ENCODE data around the gene HLX. TPM values are rescaled to one million over a fixed set of nuclear protein-coding genes. Genes with fewer than 3 reads are reported as not detected.

The HLX gene
- total RNA-seq, 4 donors from 2014 or later: 4.2 to 18.4 (median 9.3) TPM

GRCh38 chr1:220889848-220890287, 10.6 kb downstream of the HLX start:
- intact Hi-C loops (cut with DNase I; ENCODE audit: low total_unique reads): loop anchor here (10.0 kb wide), 2 partner anchors 145 to 345 kb away; no protein-coding TSS in a partner anchor
- H3K4me3 ChIP-seq: no peak overlapping the region
- peaks cover 0 to 22% (median 7%) of the 10 kb centered on the region in 4 donors for H3K4me1 ChIP-seq
- no peak overlapping the region for H3K27ac ChIP-seq
- H3K27me3 ChIP-seq: peaks cover 99% of the 10 kb centered on the region
- 70 to 78% methylated on average over 2 to 15 of the region's 15 CpGs for WGBS, 2 donors (ENCODE audit: low coverage in 1 of 2)
- H3K9me3 ChIP-seq: no peaks in the 10 kb centered on the region
- in situ Hi-C loops (cut with MboI; ENCODE audit: low pct_ligation_motif_present in 1 of 4, low pct_unique_long_range_greater_than_20kb in 1 of 4, low sequenced_read_pairs in 3 of 4): loop anchor here in 1 of 4 donors (25.0 kb wide), 2 partner anchors 547 to 847 kb away; partner anchors contain the start of gene DUSP10
- TF ChIP-seq POLR2A (IDR thresholded peaks at IDR 0.05): no peak
- TF ChIP-seq CTCF (IDR thresholded peaks at IDR 0.05): no peak
- no peak for TF ChIP-seq EP300 (IDR thresholded peaks at IDR 0.05; ENCODE audit: low read depth)
- TF ChIP-seq POLR2AphosphoS5 (IDR thresholded peaks at IDR 0.05): no peak
- DNase-seq: no peak
- no peaks in the 10 kb centered on the region for H3K36me3 ChIP-seq

DNA sequence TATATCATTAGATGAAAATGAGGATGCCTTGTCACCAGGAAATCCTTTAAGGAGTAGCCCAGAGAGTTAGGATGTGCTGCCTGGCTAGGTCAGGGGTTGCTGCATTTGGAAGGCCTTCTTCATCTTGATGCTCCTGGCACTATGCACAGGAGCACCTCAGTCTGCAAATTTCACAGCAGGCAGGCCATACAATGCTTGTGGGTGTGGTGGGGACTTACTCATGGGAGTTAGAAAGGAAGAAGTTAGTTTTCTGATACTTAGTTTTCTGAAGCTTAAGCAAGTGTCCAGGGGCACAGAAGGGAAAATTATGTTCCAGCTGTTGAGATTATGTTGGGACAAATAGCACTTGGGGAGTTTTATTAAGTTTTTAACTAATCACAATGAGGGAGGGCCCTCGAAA, 11.4 kb downstream of the HLX start:
- peaks cover 99% of the 10 kb centered on the region for H3K27me3 ChIP-seq
- 76 to 80% methylated on average over 1 of the region's 1 CpG for WGBS, 2 donors (ENCODE audit: low coverage in 1 of 2)
- no peaks in the 10 kb centered on the region for H3K36me3 ChIP-seq
- intact Hi-C loops (cut with DNase I; ENCODE audit: low total_unique reads) (no loop called here), in situ Hi-C loops (cut with MboI; ENCODE audit: low pct_ligation_motif_present in 1 of 4, low pct_unique_long_range_greater_than_20kb in 1 of 4, low sequenced_read_pairs in 3 of 4) (loop anchor here in 1 of 4 donors (25.0 kb wide), 2 partner anchors 547 to 847 kb away; partner anchors contain the start of gene DUSP10)
- peaks cover 0 to 16% (median 4%) of the 10 kb centered on the region in 4 donors for H3K4me1 ChIP-seq
- no peak overlapping the region for H3K4me3 ChIP-seq
- no peaks in the 10 kb centered on the region for H3K9me3 ChIP-seq
- no peak overlapping the region for H3K27ac ChIP-seq
- TF ChIP-seq POLR2A (IDR thresholded peaks at IDR 0.05) (no peak), POLR2AphosphoS5 (IDR thresholded peaks at IDR 0.05) (no peak), CTCF (IDR thresholded peaks at IDR 0.05) (no peak), EP300 (IDR thresholded peaks at IDR 0.05; ENCODE audit: low read depth) (no peak)
- no peak for DNase-seq

DNA sequence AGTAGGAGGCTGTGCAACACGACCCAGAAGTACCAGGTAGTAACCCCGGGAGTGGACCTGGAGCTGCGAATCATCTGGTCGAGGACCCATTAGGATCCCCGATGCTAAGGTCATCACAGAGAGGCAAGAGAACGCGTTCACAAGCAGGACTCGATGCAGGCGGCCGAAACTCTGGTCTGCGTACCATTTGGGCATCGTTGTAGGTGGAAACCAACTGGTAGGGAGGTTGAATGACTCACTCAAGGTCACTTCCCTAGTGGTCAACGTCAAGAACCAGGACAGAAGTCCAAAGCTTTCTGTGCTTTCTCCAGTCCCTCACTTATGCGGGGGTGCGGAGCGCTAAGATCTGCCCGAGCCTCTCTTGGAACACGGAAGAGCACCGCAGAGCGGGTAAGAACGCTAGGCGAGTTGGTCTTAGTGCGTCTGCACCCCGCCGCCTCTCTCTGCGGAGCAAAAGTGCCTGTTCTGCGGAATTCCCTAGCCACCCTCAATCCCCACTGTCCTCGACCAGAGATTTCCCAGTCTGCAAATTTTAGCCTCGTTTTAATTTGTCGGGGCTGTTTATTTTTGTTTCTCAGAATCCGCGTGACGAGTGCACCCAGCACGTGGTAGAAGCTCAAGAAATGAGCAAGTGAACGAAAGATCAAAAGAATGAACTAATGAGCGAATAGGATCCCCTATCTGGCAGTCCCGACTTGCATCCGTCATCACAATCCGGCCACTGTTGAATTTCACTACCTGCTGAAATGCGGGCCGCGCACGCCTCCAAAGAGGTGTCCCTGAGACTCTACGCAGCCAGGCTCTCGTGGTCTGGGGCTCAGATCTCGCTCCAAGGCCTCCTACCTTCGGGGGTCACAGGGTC, 12.2 kb downstream of the HLX start:
- intact Hi-C loops (cut with DNase I; ENCODE audit: low total_unique reads): loop anchor here (1.0 kb wide), 1 partner anchor 33 kb away; no protein-coding TSS in a partner anchor
- Histone ChIP-seq H3K9me3 (no peaks in the 10 kb centered on the region), H3K27me3 (peaks cover 99% of the 10 kb centered on the region), H3K4me3 (no peak overlapping the region), H3K27ac (no peak overlapping the region), H3K36me3 (no peaks in the 10 kb centered on the region), H3K4me1 (peaks cover 0 to 11% (median 4%) of the 10 kb centered on the region in 4 donors)
- in situ Hi-C loops (cut with MboI; ENCODE audit: low pct_ligation_motif_present in 1 of 4, low pct_unique_long_range_greater_than_20kb in 1 of 4, low sequenced_read_pairs in 3 of 4): loop anchor here in 1 of 4 donors (25.0 kb wide), 2 partner anchors 546 to 846 kb away; partner anchors contain the start of gene DUSP10
- DNase-seq: no peak
- no peak for TF ChIP-seq POLR2A (IDR thresholded peaks at IDR 0.05)
- TF ChIP-seq CTCF (IDR thresholded peaks at IDR 0.05): no peak
- no peak for TF ChIP-seq EP300 (IDR thresholded peaks at IDR 0.05; ENCODE audit: low read depth)
- TF ChIP-seq POLR2AphosphoS5 (IDR thresholded peaks at IDR 0.05): no peak
- 42 to 52% methylated on average over 23 to 47 of the region's 47 CpGs for WGBS, 2 donors (ENCODE audit: low coverage in 1 of 2)

GRCh38 chr1:220892086-220892376, 12.8 kb downstream of the HLX start:
- Histone ChIP-seq H3K27me3 (peaks cover 98% of the 10 kb centered on the region), H3K4me3 (no peak overlapping the region), H3K27ac (no peak overlapping the region), H3K9me3 (no peaks in the 10 kb centered on the region), H3K36me3 (no peaks in the 10 kb centered on the region), H3K4me1 (peaks cover 0 to 11% (median 4%) of the 10 kb centered on the region in 4 donors)
- no peak for DNase-seq
- TF ChIP-seq POLR2A (IDR thresholded peaks at IDR 0.05) (no peak), CTCF (IDR thresholded peaks at IDR 0.05) (no peak), POLR2AphosphoS5 (IDR thresholded peaks at IDR 0.05) (no peak), EP300 (IDR thresholded peaks at IDR 0.05; ENCODE audit: low read depth) (no peak)
- 44% methylated on average over 13 of the region's 16 CpGs; no CpG with 5 or more reads in 1 of the 2 donors for WGBS, 2 donors (ENCODE audit: low coverage in 1 of 2)
- in situ Hi-C loops (cut with MboI; ENCODE audit: low pct_ligation_motif_present in 1 of 4, low pct_unique_long_range_greater_than_20kb in 1 of 4, low sequenced_read_pairs in 3 of 4) (loop anchor here in 1 of 4 donors (25.0 kb wide), 2 partner anchors 545 to 845 kb away; partner anchors contain the start of gene DUSP10), intact Hi-C loops (cut with DNase I; ENCODE audit: low total_unique reads) (loop anchor here (1.0 kb wide), 1 partner anchor 32 kb away; no protein-coding TSS in a partner anchor)

Measured in transverse colon (tissue), 4 donors.